GM18499 (cell line): Measurements from ENCODE around the gene ST6GAL1.
"Not testable (repeated sequence)": the region's sequence is repeated elsewhere in the genome, so short reads cannot be mapped to it uniquely, and the experiment has no call there.

Experiments
- ATAC-seq: cut with Tn5 transposase; IDR thresholded peaks from one replicate; pipeline ENCODE4 v1.9.1; 2021; ENCODE audit warnings: moderate number of reproducible peaks; ENCODE audit not compliant: insufficient read depth, unreplicated experiment

The ST6GAL1 gene

GRCh38 chr3:186966406-186966805 lies 36.1 kb downstream of the ST6GAL1 start:
- no peak for ATAC-seq

- ATAC-seq = not testable (repeated sequence)
These were observed 36.9 kb downstream of the ST6GAL1 start for GRCh38 chr3:186967236-186967635.

GRCh38 chr3:186967686-186968085 lies 37.4 kb downstream of the ST6GAL1 start:
- no peak for ATAC-seq

GRCh38 chr3:186969607-186970006 lies 39.3 kb downstream of the ST6GAL1 start:
- no peak for ATAC-seq

GRCh38 chr3:186971106-186971505 lies 40.8 kb downstream of the ST6GAL1 start:
- ATAC-seq = not testable (repeated sequence)

GRCh38 chr3:186971578-186971977 lies 41.3 kb downstream of the ST6GAL1 start:
- ATAC-seq = no peak

DNA sequence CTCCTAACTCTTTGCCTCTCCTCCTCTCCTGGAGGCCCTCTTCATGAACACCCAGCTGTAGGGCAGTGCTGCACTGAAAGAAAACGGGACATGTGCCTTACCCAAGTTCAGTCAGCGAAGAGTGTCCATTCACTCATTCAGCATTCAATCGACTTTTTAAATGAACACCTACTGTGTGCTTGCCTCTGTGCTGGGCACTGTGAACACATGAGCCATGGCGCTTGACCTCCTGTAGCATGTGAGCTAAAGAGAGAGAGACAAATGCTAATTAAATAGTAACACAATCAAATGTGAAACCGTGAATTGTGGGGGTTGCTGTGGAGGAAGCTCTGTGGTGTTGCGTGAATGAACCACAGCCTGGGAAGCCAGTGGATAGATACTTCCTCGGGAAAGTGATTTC lies 43.4 kb downstream of the ST6GAL1 start:
- ATAC-seq = no peak

DNA sequence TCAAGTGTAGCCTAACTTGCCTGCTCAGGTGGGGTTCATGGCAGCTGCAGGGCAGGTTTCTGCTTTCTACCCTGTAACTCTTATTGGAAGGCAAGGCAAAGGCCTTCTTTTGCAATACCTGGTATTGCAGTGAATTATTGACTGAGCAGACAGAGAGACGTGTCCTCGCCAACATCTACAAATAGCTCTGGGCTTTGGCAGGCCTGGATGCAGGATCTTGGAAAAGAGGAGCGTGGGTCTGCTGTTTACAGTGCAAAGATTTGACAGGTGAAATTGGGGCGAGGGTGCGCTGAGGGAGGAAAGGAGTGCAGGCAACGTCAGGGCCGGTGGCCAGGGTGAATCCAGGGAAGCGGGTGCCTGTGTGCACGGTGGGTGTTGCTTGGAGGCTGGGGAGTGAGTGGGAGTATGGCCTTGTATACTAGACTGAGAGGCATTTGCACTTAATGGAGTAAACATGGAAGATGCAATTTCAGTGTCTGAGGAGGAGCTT lies 44.5 kb downstream of the ST6GAL1 start:
- no peak for ATAC-seq

DNA sequence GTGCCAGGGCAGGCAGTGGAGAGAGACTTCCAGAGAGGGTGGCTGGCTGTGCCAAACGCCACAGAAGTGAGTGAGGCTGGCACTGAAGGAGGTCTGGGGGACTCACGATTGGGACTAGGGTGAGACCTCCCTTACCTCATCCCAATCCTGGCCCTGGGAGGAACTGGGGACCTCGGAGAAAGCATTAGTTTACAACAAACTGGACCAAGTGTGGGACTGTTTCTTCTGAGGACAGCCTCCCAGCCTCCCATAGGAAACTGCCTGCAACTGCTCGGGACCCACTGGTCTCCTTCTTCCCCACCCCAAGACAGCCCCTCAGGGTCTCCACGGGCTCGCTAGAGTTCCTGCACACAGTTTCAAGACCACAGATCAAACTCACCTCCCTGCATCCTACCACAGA lies 45.4 kb downstream of the ST6GAL1 start:
- no peak for ATAC-seq

- ATAC-seq = no peak
These were observed 46.8 kb downstream of the ST6GAL1 start for GRCh38 chr3:186976837-186977750.

- no peak for ATAC-seq
These were observed 48.4 kb downstream of the ST6GAL1 start for GRCh38 chr3:186978712-186979111.

- no peak for ATAC-seq
These were observed 49.5 kb downstream of the ST6GAL1 start for GRCh38 chr3:186979852-186980251.

DNA sequence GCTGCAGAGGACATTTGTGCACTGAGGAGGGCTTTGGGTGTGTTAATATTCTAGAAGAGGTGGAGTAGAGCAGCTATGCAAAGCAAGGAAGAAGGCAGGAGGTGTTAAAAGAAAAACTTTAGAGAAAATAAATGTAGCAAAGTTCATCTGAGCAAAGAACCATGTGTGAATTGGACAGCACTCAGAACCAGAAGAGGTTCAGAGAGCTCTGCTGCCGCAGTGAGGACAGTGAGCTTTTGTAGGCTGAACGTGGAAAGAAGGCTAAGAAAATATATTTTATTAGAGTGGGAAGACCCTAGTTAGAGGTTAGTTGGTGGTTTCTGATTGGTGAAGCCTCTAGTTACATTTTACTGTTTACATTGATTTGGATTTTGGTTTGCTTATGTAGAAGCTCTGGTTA lies 50.7 kb downstream of the ST6GAL1 start:
- no peak for ATAC-seq

DNA sequence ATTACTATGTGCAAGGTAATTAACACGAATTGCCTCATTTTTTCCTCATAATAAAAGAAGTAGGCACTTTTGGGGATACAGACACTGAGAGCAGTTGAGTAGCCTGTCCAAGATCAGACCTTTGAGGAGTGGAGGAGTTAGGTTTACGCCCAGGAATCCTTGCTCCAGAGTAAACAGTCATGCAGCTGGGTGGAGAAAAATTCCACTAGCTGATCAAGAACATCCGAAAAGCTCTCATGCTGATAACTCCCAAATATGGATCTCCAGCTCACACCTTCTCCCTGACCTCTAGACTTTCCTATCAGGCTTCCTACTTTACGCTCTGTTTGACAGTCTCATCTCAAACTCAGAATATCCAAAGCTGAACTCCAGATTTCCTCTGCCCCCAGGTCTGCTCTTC lies 53.3 kb downstream of the ST6GAL1 start:
- ATAC-seq = no peak

DNA sequence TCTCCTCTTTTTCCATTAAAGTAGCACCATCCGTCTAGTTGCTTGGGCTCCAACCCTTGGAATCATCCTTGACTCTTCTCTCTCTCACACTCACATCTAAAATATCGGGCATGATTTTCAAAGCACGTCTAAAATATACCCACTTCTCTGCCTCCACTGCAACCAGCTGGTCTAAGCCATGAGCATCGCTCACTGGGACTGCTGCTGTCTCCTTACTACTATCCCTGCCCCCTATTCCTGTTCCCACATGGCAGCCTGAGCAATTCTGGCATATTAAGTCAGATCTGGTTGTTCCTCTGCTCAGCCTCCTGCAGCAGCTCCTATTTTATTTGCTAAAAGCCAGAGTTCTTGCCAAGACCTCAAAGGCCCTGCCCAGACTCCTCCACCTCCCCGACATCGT lies 53.7 kb downstream of the ST6GAL1 start:
- no peak for ATAC-seq

GRCh38 chr3:186985661-186986364 lies 55.5 kb downstream of the ST6GAL1 start:
- no peak for ATAC-seq

DNA sequence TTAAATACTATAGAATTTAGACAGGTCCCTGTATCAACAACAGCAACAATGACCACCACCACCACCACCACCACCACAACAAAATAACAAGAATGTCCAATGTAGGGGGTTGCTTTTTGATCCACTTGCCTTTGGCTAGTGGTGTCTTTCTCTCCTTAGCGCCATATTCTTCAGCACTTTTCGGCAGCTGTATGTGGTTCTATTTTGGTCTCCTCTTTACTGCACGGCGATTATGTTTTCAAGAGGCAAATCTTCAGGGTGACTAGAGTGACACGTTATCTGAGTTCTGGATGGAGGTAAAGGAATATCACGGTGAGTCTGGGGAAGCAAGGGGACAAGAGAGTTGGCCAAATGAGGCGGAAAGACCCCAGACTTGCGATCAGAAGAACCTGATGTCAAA lies 56.1 kb downstream of the ST6GAL1 start:
- no peak for ATAC-seq

DNA sequence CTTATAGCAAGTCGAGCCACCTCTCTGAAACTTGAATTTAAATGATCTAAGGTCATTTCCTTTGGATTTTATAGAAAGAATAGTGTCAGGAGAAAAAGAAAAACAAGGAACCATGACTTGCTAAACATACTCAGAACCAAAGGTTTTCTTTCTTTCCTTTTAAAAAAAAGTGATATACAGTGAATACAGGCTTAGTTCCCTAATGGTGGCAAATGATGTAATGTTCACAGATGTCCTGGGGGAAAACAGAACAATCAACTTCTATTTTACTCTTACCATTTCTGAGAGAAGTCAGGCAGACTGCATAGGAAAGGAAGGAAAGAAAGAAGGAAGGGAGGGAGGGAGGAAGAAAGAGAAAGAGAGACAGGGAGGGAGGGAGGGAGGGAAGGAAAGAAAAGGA lies 56.5 kb downstream of the ST6GAL1 start:
- ATAC-seq = no peak

DNA sequence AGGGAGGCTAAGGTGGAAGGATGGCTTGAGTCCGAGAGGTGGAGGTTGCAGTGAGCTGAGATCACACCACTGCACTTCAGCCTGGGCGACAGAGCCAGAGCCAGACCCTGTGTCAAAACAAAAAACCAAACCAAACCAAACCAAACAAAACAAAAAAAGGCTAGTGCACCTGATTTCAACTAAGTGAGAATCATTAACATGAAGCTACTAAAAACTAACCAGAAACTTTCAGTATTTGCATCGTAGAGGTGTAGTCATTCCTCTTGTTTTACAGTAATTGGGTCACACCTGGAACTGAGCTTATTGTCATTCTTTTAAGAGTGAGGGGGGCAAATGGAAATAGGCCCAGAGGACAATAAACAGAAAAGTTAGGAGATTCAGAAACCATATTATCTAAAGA lies 58.5 kb downstream of the ST6GAL1 start:
- ATAC-seq = peak; percentile 60

- ATAC-seq = no peak
These were observed 59.1 kb downstream of the ST6GAL1 start for GRCh38 chr3:186989429-186989828.

DNA sequence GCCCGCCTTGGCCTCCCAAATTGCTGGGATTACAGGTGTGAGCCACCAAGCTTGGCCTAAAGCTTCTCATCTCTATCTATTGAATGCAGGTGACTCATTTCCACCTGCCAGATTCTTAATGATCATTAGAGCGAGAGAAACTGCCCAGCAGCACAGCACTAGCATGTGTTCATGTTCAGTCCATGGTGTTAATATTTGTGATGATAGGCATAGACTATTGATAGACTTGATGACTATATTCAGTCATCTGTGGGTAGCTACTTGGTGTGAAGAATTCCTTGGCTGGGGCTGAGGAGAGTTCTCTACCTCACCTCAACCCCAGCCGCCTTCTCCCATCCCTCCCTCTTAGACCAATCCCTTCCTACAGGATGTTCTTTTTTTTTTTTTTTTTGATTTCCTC lies 60.0 kb downstream of the ST6GAL1 start:
- no peak for ATAC-seq
